GM11168 (cell line): ENCODE results near the gene LRFN2.

Source experiments
- in situ Hi-C: fragments of 300-500 bp; cut with MboI; formaldehyde crosslinking; loops from one replicate; pipeline ENCODE4 v1.12.0; 2022; ENCODE audit warnings: low sequenced_read_pairs; ENCODE audit not compliant: unreplicated experiment

Gene LRFN2

DNA sequence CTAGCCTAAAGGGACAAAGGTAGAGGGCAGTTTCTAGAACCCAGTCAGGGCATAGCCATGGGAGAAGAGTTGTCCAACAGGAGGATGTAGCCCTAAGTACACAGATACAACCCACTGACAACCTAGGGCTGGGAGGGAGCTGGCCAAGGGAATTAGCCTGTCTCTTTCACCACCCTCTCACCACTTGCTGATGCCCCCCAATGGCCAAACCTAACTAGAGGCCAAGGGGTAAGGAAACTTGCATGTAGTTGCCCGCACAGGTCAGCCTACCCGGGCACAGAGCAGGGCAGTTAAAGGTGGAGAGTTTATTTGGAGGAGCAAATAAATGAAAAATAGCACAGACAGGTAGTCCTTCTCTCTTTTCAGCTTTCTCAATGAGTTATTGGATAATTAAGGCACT lies 143.3 kb downstream of the LRFN2 start:
- in situ Hi-C loops = no loop called here

DNA sequence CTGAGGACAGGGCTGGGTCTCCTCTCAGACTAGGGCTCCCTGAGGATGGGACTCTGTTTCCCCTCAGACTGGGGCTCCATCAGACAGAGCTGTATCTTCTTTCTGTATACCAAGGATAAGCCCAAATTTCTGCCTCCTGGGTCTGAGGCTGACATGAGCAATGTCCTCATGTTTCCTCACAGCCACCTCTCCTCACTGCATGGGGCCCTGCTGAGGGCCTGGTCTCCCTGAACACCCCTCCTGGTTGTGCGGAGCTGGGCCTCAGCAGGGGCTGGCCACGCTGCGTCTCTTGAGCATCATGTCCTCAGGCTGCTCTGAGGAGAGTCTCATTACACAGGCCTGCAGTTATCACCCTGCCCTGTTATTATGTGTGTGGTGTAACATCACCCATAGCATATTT lies 144.6 kb downstream of the LRFN2 start:
- in situ Hi-C loops = no loop called here

DNA sequence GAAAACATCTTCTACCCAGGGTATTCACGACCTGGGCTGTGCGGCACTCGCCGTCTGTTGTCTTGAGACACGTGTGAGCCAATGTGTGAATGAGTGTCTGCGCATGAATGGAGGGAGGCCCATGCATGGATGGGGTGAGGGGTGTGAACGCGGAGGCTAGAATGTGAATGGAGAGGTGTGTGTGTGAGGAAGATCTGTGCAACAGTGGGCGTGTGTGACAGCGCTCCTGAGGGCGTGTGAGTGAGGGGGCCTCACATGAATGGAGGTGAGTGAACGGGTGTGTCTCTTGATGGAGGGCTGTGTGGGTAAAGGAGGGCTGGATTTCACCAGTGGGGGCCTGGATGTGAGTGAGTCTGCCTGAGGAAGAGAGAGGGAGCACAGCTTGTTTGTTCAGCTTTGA lies 146.0 kb downstream of the LRFN2 start:
- in situ Hi-C loops = no loop called here

DNA sequence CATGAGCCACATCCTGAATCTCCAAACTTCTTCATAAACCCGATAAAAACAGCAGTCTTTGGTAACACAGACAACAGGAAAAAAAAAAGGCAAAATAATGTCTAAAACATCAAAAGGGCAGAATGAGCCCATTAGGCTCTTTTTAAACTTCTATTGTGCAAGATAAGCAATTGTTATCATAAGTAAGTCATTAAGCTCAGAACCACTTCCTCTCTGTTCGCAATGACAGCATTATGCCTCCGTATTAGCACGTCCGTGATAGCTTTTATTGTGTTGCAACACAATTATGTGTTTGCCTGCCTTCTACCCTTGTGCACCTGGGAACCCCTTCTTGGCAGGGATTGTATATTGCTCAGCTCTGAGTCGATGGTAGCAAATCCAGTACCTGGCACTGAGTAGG lies 147.1 kb downstream of the LRFN2 start:
- in situ Hi-C loops = no loop called here

DNA sequence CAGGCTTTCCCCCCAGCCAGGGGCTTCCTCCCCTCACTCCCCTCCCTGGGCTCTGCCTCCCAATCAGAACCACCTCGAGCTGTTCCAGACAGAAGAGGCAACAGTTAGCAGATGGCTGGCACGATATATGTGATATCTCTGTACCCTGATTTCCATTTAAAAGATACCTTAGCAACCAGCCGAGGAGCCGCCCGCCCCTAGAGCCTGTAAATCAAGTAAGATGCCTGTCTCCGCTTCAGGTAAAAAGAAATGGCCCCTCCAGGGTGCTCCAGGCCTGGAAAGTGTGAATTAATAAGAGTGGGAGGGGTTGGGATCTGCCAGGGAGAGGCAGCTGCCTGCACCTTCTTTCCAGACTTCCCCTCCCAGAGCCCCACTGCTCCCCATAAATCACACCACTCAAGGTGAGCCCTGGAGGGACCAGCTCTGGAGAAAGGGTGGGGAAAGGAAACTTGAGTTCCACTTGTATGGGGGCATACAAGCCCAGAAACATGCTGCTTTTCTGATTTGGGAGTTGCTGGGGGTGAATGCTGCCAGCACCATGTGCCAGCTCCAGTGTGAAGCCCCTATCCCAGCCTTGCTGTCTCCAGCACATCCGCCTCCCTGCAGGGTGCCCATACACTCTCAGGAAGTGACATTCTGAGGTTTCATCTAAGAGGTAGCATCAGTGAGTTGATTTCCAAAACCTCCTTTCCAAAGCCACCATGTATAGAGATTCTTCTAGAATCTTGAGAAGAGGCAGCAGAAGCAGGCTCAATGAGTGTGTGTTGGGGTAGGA lies 148.0 kb downstream of the LRFN2 start:
- in situ Hi-C loops = no loop called here

DNA sequence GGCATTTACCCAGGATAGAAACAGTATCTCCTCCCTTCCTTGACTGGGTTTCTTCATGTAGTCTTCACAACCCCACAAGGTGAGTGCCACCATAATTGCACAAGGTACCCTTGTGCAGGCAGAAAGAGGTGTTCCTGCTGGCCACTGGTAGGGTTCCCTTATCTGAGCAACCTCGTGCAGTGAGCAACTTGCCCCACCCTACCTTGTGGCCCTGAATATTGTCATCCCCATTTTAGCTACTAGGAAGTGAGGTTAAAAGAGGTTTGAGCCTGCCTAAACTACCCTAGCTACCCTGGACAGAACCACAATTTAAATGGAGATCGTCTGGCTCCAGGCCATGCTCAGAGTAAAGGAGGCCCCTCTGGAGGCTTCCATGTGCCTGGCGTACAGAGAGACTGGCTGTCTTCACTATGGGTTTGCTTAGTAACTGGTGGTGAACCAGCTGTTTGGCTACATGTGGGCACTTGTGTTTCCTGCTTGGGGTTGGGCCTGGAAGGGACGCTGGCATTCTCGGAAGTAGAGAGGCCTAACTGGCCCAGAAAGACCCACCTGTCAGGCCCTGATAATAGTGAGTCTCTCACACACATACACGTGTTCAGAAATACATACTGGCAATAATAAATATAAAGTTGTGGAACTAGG lies 148.8 kb downstream of the LRFN2 start:
- in situ Hi-C loops = no loop called here

DNA sequence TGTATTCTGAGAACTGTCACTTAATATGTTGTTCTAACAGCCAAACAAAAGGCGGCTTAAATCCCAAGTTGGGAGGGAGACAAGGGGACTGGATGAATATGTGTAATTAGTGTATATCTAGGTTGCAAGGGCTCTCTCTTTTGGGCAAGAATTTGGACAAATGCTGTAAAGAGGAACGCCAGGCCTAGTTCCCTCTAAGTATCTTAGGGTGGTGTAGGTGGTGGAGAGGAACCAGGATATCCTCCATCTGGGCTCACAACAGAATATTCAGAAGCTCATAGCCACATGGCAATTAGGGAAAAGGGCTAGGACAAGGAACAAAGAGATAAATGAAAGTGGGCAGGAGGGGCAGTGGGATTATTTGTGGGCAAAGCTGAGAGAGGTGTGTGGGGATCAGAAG lies 149.5 kb downstream of the LRFN2 start:
- in situ Hi-C loops = no loop called here

DNA sequence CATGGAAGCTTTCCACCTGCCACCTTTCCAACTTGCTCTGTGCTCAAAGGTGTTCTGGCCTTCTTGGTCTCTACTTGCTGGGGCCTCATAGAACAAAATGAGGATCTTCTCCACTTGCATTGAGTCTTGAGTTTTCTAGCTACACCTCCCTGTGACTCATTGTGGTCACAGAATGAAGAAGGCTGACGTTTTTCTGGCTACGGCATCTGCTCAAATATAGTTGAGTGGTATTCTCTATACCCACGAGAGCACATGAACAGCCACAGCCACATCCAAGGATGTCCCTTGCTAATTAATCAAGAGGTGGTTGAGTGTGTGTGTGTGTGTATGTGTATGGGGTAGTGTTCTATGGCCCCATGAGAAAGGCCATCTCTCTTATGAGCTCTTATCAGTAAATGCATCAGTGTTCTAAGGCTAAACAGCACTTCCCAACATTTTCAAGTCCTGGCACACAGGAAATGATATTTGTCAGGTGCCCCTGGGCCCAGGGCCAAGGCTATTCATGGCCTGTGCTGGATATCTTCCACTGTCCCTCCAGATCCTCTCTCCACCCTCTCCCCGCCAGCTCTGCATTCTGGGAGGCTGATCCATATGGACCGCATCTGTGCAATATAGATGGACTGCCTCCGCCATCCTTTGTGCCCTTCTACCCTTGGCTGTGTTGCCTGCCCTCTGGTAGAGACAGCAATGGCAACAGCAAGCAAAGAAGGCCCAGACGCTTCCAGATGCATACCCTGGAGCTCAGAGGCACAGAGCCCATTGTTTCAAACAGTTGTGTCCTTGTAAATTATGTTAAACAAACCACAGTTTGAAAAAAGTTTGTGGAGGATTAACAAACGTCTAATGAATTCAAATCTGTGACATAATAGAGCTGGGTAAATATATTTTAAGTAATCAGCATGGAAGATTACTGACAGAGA lies 150.2 kb downstream of the LRFN2 start:
- in situ Hi-C loops = no loop called here

DNA sequence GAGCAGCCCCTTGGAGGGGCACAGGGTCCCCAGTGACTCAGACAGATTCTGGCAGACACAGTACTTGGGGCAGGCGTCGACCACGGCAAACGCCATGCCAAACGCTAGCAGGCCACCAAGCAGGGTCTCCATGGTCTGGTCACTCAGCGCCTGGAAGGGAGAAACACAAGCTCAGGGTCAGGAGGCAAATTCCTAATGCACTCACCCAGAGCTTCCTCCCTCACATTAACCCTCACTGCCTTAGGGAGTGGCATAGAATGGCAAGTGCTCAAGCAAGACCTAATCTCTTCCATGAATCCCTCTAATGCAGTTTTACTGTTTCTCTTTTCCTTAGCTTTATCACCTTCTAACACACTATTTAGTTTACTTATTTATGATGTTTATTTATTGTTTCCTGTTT lies 154.2 kb downstream of the LRFN2 start:
- in situ Hi-C loops = no loop called here

DNA sequence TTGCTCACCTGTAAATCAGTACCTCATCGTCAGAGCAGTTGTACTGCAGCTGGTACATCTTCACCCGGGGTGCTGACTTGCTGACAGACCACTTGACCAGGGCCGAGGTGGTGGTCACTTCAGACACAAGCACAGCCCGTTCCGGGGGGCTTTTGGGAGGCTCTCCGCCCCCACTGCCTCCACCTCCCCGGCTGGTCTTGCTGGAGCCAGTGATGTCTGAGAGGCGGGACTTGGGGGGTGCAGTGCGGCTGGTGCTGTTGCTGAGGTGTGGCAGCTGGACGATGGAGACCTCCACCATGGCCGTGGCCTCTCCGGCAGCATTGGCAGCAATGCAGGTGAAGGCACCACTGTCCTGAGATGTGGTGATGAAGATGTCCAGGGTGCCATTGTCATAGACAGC lies 155.5 kb downstream of the LRFN2 start:
- in situ Hi-C loops = no loop called here

DNA sequence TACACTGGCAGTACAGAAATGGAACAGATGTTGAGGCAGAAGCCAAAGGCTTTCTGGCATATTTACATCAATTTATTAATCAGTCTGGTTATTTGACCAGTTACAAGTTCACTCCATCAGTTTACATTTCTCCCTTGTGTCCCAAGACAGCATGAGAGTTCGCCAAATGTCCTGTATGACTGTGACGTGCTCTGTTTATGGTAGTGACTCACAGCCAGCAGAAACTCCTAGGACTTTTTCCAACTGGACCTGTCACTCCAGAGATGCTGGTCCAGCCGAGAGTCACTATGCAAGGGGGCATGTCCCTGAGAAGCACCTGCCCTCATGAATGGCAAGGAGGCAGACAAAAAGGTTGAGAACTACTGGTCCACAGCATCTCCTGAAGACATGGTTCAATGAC lies 160.0 kb downstream of the LRFN2 start:
- in situ Hi-C loops = no loop called here

DNA sequence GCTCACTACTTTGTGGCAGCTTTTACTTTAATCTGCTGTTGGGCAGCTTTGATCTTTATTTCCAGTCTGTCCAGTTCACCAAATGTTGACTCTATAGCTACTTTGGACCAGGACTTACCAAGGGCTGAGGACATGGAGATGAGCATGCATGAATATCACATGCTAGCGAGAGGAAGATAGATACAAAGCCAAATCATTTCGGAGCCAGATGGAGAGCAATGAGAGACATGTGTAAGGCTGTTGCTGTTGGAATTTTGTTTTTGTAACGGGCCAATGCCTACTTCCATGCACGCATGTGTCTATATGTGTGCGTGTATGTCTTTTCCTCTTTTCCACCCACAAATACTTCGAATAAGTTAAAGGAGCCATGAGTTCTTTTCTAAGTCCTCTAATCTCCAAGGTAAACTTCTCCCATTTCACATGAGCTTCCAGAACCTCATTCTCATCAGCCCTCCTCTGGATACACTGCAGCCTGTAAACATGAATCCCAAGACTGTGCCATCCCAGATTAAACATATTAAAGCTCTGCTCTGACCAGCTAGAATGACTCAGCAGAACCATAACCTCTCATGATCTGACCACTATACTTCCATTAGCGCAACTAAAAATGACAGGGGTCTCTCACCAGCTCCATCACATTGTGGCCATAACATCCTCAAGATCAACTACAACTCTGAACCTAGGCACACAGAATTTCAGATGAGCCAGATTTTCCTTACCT lies 160.7 kb downstream of the LRFN2 start:
- in situ Hi-C loops = no loop called here

DNA sequence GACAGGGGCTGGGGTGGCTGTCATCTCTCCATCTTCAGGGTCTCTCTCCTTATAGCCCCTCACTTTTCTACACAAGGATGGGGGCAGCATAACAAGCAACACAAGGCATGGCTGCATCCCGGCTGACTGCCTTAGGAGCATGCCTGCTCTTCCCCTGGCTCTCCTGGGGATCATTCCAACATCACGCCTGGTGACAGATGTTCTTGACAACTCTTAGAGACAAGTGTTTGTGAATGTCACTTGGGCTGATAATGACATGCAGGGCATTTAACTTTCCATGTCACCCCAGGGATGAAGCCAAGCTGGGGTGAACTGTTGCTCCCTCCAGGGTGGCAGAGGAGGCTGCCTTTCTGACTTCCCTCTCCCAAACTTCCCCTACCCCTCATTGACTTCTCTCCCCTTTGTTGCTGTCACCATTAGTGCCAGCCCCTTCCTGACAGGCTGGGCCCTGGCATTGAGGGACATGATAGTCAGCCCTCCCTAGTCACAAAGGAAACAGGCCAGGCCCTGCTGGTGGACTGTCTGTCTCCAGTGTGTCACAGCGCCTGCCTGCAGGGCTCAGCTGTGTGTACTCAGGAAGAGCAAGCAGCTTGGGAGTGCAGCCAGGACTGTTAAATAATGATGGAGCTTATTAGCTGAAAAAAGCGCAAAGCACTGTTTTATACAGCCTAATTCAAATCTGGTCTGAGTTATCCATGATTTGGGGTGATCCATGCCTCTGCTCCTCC lies 161.8 kb downstream of the LRFN2 start:
- in situ Hi-C loops = no loop called here

DNA sequence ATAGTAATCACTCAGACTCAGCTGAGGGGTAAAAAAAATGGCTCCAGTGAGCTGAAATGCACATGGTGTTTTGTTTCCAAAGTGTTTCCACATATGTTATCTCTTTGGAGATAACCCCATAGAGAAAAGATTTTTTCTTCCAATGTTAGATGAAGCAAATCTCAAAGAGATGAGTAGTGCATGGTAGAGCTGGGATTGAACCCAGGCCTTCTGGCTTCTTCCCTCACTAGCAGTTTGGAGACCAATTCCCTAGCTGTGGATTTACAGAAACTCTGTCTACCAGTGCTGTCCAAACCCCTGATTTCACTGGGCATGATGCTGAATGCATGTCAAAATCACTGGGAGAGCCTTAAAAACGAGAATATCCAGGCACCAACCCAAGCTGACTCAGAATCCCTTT lies 165.1 kb downstream of the LRFN2 start:
- in situ Hi-C loops = no loop called here

DNA sequence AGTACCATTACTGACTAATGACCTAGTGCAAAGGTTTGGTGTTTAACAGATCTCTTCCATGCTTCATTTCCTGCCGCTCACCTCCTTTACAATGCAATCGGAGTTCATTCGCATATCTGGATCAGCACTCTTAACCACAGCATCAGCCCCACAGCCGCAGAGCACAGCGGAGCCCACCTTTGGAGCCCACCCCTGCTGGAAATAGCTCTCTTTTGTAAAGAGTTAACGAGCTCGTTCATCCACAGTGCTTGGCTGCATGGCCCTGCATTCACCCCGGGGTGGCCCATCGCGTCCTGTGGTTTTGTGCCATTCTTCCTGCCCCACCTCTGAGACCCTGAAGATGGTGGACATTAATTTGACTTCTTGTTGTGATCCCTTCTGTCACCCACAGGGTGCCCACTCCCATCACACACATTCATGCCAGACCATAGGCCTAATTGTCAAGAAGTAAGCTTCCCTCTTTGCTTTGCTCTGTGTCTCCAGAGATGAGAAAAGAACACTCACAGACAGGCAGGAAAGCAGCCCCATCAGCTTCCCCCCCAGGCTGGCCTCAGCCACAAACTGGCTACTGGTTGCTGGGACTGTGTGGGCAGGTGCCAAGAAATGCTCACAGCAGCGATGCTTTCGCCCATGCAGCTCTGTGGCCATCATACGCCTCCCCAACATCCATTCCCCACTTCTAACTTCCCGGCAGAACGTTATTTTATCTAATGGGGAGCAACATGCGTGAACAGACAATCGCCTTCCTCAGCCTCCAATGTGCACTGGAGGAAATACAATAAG lies 167.0 kb downstream of the LRFN2 start:
- in situ Hi-C loops = no loop called here

DNA sequence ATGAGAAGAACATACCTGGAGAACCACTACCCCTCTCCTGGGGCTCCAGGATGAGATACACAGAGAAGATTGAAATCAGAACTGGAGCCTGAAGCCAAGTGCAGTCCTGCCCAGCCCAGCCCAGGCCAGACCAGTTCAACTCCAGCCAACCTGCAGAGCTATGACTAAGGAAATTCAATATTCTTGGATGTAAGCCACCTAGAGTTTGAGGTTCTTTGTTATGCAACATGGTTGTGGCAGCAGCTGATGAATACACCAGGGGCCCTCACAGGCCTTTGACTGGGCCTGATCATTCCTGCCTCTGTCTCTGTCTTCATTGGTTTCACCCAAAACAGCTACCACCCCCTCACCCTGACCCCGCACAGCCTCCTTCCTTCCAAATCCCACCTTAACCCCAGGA lies 167.8 kb downstream of the LRFN2 start:
- in situ Hi-C loops = no loop called here

DNA sequence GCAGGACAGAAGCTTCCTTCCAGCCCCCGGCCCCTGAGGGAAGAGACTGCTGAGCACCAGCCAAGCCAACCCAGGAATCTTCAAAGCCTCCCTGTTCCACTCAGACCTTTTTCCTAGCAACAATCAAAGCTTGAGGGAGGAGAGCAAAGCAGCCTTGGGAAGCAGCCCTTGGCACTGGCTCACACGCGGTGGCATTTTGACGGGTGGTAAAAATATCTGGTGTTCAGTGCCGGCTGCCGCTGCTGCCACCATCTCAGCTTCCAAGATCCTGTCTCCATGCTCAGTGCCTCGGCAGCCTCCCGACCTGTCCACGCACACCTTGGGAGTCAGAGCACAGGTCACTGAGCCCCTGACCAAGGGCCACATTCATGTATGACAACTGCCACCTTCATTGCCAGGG lies 170.1 kb downstream of the LRFN2 start:
- in situ Hi-C loops = no loop called here

DNA sequence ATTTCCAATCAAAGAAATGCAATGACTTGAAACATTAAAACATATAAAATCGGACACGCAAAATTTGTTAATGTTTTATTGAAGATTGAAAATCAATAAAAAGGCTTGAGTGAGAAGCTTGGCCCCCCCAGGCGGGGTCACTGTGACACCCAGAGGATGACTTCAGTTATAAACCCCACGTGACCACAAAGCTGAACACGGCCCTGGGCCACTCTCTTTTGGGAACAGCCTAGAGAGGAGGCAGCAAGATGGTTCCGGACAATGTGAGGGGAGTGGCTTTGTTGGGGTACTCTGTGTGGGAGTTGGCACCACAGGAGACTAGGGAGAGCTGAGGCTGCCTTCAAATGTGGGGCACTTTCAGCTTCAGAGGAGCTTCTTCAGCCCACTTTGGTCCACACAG lies 172.5 kb downstream of the LRFN2 start:
- in situ Hi-C loops = no loop called here

DNA sequence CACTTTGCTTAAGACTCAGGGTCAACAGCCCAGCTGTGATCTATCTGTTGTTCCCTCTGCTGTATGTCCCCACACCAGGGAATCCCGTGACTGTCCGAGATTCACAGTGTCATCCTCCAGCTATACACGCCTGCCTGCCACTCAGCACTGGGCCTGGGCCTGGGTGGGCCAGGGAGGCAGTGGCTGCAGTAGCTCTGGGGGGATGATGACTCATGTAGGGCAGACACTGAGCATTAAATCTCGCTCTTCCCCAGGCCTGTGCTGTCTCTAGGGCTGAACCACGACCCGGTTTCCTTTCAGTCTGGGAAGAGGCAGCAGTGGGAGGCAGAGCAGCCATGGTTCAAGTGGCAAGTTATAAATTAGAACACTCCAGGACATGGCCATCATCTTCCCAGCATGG lies 173.9 kb downstream of the LRFN2 start:
- in situ Hi-C loops = no loop called here
